ENCODE results near the gene FUT3.

GRCh38 chr19:5832061-5832460 lies 19.2 kb downstream of the FUT3 start:
- no peak for TF ChIP-seq CTCF (IDR thresholded peaks at IDR 0.05)
- TF ChIP-seq POLR2A (IDR thresholded peaks at IDR 0.05): no peak
- no peak for TF ChIP-seq EP300 (IDR thresholded peaks at IDR 0.05)

Measured in tibial nerve (tissue), 4 donors.